ENCODE data around the gene WDR43. TPM values are rescaled to one million over a fixed set of nuclear protein-coding genes. Genes with fewer than 3 reads are reported as not detected.

WDR43 gene
- total RNA-seq, 1 experiment from 2014 or later, result 112 TPM

DNA sequence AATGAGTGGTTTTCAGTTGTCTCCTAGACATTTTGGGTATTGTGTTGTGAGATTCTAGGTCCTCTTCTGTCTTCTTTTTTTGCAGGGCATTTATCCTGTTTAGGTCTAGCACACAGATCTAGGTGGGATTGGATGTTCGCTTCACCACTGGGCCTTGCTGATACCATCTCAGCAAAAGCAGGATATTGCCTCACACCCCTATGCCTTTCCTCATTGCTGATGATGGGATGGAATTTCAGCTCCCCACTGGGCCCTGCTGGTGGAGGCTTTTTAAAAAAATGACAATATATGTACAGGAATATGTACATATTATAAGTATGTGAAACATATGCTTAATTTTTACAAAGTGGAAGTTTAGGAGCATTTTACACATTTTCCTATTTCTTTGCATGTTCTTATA lies 81.2 kb downstream of the WDR43 start:
- DNase-seq (ENCODE audit: low spot score) (no peak), ATAC-seq (no peak)
- Mint-ChIP-seq H3K27ac (no peak overlapping the region), H3K4me3 (no peak overlapping the region), H3K4me1 (no peaks in the 10 kb centered on the region), H3K27me3 (ENCODE audit: low read depth) (no peaks in the 10 kb centered on the region), H3K36me3 (no peaks in the 10 kb centered on the region), H3K9me3 (no peaks in the 10 kb centered on the region)
- TF ChIP-seq TEAD1 (CRISPR knock-in tag; IDR thresholded peaks at IDR 0.05) (no peak), PRDM15 (CRISPR knock-in tag; IDR thresholded peaks at IDR 0.05) (no peak), ZNF317 (CRISPR knock-in tag; IDR thresholded peaks at IDR 0.05; ENCODE audit: borderline replicate concordance, low read depth) (no peak), SMAD3 (CRISPR knock-in tag; IDR thresholded peaks at IDR 0.05; ENCODE audit: borderline replicate concordance) (no peak), FOXK1 (CRISPR knock-in tag; IDR thresholded peaks at IDR 0.05) (no peak), SOX15 (CRISPR knock-in tag; IDR thresholded peaks at IDR 0.05) (no peak), FOXP1 (CRISPR knock-in tag; IDR thresholded peaks at IDR 0.05; ENCODE audit: borderline replicate concordance) (no peak)
- TF ChIP-seq, protein P1, sequence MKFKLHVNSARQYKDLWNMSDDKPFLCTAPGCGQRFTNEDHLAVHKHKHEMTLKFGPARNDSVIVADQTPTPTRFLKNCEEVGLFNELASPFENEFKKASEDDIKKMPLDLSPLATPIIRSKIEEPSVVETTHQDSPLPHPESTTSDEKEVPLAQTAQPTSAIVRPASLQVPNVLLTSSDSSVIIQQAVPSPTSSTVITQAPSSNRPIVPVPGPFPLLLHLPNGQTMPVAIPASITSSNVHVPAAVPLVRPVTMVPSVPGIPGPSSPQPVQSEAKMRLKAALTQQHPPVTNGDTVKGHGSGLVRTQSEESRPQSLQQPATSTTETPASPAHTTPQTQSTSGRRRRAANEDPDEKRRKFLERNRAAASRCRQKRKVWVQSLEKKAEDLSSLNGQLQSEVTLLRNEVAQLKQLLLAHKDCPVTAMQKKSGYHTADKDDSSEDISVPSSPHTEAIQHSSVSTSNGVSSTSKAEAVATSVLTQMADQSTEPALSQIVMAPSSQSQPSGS (CRISPR knock-in tag; IDR thresholded peaks at IDR 0.05; ENCODE audit: borderline replicate concordance, low read depth), result no peak
- TF ChIP-seq, protein P2, sequence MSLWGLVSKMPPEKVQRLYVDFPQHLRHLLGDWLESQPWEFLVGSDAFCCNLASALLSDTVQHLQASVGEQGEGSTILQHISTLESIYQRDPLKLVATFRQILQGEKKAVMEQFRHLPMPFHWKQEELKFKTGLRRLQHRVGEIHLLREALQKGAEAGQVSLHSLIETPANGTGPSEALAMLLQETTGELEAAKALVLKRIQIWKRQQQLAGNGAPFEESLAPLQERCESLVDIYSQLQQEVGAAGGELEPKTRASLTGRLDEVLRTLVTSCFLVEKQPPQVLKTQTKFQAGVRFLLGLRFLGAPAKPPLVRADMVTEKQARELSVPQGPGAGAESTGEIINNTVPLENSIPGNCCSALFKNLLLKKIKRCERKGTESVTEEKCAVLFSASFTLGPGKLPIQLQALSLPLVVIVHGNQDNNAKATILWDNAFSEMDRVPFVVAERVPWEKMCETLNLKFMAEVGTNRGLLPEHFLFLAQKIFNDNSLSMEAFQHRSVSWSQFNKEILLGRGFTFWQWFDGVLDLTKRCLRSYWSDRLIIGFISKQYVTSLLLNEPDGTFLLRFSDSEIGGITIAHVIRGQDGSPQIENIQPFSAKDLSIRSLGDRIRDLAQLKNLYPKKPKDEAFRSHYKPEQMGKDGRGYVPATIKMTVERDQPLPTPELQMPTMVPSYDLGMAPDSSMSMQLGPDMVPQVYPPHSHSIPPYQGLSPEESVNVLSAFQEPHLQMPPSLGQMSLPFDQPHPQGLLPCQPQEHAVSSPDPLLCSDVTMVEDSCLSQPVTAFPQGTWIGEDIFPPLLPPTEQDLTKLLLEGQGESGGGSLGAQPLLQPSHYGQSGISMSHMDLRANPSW (CRISPR knock-in tag; conservative IDR thresholded peaks at IDR 0.05; ENCODE audit: low read depth), result no peak
- TF ChIP-seq, protein P3, sequence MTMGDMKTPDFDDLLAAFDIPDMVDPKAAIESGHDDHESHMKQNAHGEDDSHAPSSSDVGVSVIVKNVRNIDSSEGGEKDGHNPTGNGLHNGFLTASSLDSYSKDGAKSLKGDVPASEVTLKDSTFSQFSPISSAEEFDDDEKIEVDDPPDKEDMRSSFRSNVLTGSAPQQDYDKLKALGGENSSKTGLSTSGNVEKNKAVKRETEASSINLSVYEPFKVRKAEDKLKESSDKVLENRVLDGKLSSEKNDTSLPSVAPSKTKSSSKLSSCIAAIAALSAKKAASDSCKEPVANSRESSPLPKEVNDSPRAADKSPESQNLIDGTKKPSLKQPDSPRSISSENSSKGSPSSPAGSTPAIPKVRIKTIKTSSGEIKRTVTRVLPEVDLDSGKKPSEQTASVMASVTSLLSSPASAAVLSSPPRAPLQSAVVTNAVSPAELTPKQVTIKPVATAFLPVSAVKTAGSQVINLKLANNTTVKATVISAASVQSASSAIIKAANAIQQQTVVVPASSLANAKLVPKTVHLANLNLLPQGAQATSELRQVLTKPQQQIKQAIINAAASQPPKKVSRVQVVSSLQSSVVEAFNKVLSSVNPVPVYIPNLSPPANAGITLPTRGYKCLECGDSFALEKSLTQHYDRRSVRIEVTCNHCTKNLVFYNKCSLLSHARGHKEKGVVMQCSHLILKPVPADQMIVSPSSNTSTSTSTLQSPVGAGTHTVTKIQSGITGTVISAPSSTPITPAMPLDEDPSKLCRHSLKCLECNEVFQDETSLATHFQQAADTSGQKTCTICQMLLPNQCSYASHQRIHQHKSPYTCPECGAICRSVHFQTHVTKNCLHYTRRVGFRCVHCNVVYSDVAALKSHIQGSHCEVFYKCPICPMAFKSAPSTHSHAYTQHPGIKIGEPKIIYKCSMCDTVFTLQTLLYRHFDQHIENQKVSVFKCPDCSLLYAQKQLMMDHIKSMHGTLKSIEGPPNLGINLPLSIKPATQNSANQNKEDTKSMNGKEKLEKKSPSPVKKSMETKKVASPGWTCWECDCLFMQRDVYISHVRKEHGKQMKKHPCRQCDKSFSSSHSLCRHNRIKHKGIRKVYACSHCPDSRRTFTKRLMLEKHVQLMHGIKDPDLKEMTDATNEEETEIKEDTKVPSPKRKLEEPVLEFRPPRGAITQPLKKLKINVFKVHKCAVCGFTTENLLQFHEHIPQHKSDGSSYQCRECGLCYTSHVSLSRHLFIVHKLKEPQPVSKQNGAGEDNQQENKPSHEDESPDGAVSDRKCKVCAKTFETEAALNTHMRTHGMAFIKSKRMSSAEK (CRISPR knock-in tag; IDR thresholded peaks at IDR 0.05; ENCODE audit: borderline replicate concordance), result no peak
- ChIA-PET CTCF (no interaction called here), POLR2A (no interaction called here)

GRCh38 chr2:28976584-28976983 lies 82.1 kb downstream of the WDR43 start:
- TF ChIP-seq SMAD3 (CRISPR knock-in tag; IDR thresholded peaks at IDR 0.05; ENCODE audit: borderline replicate concordance), result no peak
- TF ChIP-seq ATF3 (CRISPR knock-in tag; conservative IDR thresholded peaks at IDR 0.05), result no peak
- TF ChIP-seq ZBTB21 (CRISPR knock-in tag; IDR thresholded peaks at IDR 0.05; ENCODE audit: borderline replicate concordance), result no peak
- no peak overlapping the region for H3K27ac Mint-ChIP-seq
- H3K9me3 Mint-ChIP-seq, result no peaks in the 10 kb centered on the region
- H3K4me1 Mint-ChIP-seq, result no peaks in the 10 kb centered on the region
- DNase-seq (ENCODE audit: low spot score) (no peak), ATAC-seq (no peak)
- no peaks in the 10 kb centered on the region for H3K27me3 Mint-ChIP-seq (ENCODE audit: low read depth)
- ChIA-PET POLR2A (no interaction called here), CTCF (no interaction called here)
- no peak overlapping the region for H3K4me3 Mint-ChIP-seq
- H3K36me3 Mint-ChIP-seq, result no peaks in the 10 kb centered on the region

Measured in WTC11 (cell line).